HG02840 (cell line): ENCODE results near the gene FHIP2A.
"Not testable (repeated sequence)": the region's sequence is repeated elsewhere in the genome, so short reads cannot be mapped to it uniquely, and the experiment has no call there.

ENCODE experiments used
- ATAC-seq: cut with Tn5 transposase; IDR thresholded peaks from one replicate; pipeline ENCODE4 v1.9.1; 2021; ENCODE audit warnings: mild to moderate bottlenecking, moderate library complexity, moderate number of reproducible peaks; ENCODE audit not compliant: unreplicated experiment, low FRiP score

FHIP2A gene

DNA sequence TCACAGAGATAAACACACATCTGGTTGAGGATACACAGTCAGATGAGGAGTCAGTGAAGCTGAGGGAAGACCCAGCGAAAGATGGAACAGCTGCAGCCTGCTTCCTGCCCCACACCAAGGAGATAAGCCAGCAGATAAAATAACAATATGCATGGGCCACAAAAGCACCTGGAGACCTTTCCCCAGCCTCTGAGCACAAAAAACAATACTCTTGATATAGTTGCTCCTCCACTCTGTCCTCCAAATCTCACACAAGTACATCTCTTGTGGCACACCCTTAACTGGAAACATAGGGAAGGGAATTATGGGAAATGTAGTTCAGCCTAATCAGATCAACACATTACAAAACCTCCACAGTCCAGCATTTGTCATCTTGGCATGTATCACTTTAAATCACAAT lies 9.7 kb upstream of the FHIP2A start:
- no peak for ATAC-seq

DNA sequence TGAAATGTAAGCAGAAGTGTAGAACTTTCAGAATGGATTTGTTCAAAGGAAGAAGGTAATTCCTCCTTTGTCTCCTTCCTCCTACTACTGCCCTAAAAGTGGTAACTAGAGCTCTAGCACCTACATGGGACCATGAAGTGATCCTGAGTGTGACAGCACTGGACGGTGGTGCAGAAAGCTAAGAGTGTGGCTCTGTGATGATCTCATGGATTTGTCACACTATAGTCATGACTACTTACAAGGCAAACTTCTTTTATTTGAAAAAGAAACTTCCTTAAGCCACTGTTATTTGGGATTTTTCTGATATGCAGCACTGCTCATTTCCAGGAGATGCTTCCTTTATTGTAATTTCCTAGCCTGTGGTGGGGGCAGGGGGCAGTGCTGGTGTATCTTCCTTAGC lies 5.8 kb upstream of the FHIP2A start:
- ATAC-seq: no peak

DNA sequence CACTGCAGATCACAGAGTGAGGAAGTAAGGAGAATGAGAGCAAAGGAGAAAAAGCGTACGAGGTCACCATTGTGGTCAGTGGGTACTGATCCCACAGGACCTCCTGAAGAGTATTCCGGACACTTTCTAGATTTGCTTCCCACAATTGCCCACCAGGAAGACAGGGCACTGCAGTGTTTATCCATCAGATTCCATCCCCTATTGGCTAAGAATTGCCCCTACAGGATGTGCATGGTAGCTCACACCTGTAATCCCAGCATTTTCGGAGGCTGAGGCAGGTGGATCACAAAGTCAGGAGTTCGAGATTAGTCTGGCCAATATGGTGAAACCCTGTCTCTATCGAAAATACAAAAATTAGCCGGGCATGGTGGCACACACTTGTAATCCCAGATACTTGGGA lies 5.3 kb upstream of the FHIP2A start:
- ATAC-seq: no peak

DNA sequence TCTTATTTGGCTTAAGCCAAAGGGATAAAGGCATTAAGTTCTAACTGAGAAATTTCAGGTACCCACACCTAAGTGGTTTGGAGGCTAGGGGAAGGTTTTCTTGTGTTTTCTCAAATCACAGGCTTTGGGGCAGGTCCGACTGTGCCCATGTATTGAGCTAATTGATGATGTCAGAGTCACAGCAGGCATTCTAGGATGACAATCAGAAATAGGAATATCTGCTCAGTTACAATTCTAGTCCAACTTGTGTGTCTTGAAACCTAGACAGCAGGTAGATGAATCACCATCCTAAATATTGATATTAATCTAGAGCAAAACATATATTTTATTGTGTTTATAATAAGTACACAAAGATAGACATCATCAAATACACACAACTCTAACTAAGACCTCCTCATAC lies 2.3 kb upstream of the FHIP2A start:
- ATAC-seq: no peak

DNA sequence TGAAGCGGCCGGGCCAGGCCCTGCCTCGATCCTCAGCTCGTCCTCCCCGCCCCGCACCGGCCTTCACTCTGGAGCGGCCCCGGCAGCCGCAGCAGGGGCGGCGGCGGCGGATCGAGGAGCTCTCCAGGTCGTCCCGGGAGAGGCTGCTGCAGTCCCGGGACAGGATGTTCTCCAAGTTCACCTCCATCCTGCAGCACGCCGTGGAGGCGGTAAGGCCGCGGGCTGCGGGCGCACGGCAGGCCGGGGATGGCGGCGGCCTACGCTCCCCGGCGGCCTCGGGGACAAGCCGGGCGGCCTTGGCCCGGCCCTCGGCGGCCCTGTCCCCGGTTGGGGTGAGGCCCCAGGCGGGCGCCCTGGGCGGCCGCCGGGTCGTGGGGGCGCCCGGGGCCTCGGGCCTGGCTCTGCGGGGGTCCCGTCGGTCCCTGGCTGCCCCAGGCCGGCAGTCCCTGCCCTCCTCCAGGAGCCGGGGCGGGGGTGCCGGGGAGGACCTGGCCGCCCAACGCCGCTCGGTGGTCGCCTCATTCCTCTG lies 399 bp downstream of the FHIP2A start:
- ATAC-seq: peak; percentile 36

DNA sequence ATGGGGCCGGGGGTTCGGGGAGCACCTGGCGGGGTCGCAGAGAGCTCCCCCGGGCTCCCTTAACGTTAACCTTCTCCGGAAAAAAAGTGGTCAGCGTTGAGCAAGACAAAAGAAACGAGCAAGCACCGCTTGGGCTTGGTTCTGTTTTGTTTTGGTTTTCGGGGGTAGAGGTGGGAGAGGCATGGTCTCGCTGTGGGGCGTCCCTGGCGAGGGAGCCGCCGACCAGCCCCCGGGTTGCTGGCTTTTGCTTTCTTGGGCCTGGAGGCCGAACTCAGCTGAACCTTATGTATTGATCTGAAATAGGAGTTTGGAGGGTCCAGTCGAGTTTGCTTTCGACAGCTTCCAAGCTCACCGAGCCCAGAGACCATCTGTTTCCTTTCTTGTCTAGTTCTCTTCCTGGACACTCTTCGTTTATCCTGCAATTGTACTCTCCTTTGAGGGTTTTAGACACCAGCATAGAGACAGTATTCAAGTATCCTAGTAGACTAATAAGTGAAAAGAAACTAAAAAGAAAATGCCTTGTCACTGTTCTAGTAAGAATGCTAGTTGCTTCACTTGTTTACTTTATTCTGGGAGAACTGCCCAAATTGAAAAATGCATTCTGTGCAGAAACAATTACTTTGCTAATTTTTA lies 980 bp downstream of the FHIP2A start:
- ATAC-seq: peak; percentile 20

DNA sequence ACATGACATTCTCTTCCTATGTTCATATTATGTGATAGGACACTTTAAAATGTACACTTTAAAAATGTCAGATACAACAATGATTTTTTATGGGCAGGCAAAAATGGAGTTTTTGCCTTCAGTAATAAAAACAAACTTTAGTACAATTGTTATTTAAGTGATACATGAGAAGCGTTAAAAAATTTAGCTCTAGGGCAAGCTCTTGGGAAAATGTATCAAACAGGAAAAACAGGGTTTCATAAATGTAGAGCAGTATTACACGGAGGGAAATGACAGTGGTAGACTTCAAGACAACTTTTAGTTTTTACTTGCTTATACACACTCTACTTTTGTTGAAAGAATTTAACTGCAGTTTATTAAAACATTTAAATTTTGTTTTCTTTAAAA lies 1.5 kb downstream of the FHIP2A start:
- ATAC-seq: no peak

DNA sequence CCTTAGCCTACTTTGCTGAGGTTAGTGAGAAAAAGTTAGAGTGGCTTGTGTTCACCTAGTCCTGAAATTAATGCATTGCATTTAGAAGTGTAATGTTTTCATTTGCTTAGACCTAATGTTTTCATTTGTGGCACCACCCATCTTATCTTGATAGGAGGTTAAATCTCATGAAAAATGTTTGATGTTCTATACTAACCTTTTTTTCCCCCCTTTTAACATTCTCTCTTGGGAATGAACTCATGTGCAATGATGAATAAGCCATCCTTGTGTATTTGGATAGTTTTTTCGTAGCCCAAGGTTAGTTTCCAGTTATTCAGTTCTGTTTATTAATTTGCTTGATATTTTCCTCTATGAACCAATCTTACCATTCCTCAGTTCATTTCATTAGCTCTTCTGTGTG lies 2.8 kb downstream of the FHIP2A start:
- ATAC-seq: no peak

DNA sequence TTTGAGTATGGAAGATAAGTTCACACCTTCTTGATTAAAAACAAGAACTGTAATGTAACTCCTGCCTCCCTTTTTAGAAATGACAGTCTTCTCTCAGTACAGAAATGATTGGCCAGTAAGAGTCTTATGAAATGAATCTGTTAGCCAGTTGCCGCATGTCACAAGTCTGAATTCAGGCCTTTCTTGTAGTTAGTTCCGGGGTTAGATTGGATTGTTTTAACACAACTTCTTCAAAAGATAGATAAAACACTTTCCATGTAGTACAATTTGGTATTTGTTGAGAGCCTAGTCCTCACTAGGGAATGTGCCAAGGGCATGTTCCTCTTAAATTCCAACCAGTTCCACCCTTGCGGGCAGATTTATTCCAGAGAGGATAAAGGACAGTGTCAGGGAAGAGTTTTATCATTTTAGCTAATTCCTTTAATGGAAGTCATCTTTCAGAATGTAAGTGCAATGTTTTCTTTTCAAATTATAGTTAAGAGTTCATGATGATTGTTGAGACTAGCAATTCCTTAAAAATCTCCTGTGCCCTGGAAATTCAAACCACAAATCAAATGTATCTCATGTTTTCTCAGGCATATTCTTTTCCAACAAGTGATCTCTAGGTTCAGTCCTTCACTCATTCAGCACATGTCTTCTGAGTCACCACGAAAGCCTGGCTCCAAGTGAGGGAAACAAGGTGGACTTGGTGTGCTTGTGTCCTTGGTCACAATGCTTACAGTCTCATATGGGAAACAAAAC lies 4.1 kb downstream of the FHIP2A start:
- peak; percentile 44 for ATAC-seq

DNA sequence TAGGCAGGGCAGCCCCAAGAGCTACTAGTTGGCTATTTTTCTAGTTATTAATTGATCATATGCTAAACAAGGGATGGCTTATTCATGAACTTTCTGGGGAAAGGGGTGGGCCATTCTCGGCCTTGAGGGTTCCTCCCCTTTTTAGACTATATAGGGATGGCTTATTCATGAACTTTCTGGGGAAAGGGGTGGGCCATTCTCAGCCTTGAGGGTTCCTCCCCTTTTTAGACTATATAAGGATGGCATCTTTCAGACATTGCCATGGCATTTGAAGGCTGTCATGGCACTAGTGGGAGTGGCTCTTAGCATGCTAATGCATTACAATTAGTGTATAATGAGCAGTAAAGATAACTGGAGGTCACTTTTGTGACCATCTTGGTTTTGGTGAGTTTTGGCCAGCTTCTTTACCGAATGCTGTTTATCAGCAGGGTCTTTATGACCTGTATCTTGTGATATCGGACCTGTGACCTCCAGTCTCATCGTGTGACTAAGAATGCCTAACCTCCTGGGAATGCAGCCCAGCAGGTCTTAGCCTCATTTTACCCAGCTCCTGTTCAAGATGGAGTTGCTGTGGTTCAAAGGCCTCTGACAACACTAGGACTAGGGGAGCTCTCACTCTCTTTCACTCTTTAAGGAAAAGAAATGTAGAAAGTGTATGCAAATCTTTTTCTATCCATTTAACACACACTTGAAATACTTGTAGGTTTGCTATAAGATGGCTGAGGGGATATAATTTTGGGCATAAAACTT lies 7.8 kb downstream of the FHIP2A start:
- no peak for ATAC-seq

DNA sequence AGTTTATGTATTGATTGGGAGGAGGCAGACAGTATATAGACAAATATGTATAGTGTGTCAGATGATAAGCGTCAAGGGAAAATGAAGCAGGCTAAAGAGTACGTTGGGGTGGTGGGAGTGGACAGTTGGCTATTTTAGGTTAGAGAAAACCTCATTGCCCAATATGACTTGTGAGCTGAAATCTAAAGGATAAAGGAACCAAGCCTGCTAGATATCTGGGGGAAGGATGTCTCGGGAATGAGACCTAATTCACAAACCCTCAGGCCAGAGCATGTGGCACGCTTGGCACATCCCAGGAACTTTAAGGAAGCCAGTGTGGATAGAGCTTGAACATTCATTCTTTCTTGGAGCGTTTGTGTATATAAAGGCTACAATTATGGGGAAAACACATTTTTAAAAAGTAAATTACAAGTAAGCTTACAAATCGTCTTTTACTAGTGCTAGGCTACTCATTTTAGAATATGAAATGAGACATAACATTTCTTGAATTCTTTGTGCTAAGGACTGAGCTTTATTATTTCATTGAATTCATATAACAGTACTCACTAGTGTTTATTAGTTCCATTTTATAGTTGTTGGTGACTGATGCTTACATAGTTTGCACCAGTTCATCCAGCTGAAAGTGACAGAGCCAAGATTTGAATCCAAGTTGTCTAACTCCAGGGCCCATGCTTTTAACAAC lies 9.7 kb downstream of the FHIP2A start:
- ATAC-seq: no peak

DNA sequence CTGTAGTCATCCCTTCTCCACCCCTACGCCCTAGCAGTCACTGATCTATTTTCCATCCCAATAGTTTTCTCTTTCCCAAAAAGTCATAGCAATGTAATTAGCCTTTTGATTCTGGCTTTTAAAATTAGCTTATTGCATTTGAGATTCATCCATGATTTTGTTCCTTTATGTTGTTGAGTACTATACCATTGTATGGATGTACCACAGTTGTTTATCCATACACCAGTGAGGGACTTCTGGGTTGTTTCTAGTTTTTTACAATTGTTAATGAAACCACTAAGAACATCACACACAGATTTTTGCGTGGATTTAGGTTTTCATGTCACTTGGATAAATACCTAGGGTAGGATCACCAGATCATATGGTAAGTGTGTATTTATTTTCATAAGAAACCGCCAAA lies 16.1 kb downstream of the FHIP2A start:
- ATAC-seq: no peak

DNA sequence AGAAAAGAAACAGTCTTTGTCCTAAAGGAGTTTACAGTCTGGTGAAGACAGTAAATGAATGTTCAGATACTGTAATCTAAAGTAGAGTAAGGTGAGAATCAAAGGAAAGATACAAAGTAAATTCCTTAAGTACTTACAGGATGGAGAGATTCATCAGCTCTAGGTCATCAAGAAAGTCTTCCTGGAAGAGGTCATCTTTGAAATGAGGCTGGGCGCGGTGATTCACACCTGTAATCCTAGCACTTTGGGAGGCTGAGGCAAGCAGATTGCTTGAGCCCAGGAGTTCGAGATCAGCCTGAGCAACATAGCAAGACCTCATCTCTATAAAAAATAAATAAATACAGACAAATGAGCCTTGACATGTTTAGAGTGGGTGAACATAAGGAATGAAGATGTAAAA lies 18.3 kb downstream of the FHIP2A start:
- no peak for ATAC-seq

DNA sequence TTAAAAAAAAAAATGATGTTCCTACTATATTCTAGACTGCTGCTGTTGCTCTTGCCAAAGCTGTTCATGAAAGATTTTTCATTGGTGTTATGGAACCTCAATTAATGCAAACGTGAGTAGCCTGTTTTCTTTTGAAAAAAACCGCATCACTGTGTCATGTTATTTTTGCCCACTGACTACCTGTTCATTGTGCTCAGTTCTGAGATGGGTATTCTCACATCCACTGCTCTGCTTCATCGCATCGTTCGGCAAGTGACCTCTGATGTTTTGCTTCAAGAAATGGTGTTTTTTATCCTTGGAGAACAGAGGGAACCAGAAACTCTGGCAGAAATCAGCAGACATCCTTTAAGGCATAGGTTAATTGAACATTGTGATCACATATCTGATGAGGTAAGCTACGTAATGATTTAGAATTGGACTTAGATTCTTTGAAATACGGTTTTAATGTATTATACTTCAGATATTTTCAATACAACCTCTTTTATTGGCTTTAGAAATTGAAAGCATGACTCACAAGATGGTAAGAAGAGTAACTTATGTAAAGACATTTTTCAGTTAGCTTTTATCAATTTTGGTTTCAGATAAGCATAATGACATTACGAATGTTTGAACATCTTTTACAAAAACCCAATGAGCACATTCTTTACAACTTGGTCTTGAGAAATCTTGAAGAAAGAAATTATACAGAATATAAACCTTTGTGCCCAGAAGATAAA lies 24.6 kb downstream of the FHIP2A start:
- no peak for ATAC-seq

DNA sequence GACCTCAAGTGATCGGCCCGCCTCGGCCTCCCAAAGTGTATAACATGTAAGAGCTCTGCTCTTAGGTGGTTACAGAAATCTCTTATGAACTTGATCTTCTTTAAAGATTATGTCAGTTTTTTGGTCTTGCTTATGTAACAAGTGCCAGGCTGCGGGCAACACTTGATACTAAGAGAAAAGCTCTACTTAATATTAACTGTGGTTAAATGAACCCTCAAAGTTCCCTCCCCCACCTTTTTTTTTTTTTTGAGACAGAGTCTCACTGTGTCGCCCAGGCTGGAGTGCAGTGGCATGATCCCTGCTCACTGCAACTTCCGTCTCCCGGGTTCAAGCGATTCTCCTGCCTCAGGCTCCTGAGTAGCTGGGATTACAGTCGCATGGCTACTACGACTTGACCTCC lies 25.9 kb downstream of the FHIP2A start:
- ATAC-seq: not testable (repeated sequence)

DNA sequence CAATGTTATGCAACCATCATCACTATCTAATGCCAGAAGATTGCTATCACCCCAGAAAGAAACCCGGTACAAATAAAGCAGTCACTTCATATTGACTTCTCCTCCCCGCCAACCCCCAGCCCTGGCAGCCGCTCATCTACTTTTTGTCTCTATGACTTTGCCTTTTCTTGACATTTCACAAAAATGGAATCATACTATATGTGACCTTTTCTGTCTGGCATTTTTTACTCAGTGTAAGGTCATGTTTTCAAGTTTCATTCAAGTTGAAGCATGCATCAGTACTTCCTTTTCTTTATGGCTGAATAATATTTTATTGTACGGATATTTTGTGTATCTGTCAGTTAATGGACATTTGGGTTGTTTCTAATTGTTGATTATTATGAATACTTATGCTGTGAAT lies 28.1 kb downstream of the FHIP2A start:
- ATAC-seq: no peak

DNA sequence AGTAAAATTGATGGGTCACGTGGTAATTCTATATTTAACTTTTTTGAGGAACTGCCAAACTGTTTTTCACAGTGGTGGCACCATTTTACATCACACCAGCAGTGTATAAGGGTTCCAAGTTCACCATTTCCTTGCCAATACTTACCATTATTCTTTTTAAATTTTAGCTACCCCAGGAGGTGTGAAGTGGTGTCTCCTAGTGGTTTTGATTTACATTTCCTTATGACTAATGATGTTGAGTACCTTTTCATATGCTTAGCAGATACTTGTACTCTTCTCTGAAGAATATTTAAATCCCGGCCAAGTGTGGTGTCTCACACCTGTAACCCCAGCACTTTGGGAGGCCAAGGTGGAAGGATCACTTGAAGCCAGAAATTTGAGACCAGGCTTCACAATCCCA lies 28.5 kb downstream of the FHIP2A start:
- no peak for ATAC-seq

DNA sequence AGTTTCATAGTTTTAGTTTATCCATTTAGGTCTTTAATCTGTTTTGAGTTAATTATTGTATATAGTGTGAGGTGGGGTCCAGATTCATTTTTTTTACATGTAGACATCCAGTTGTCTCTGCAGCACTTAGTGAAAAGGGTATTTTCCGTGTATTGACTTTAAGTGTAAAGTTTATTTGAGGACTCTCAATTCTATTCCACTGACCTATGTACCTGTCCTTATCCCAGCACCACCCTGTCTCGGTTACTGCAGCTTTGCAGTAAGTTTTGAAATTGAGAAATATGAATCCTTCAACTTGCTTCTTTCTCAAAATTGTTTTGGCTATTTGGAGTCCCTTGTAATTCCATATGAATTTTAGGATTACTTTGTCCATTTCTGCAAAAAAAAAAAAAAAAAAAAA lies 29.8 kb downstream of the FHIP2A start:
- ATAC-seq: no peak

DNA sequence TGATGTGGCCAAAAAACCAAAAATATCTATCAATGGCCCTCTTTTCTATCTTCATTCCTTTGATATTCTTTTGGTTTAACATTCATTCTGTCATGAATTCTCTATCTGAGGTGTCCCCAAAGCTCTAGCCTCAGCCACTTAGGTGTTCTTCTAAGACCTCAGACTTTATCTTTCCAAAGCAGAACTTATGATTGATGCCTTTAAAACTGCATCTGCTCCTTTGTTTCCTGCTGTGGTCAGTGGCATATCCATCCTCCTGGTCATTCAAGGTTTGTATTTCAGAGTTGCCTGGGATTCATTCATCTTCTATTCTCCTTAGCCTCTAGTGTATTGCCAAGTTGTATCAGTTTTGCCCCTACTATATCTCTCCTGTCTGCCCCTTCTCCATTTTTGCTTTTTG lies 30.6 kb downstream of the FHIP2A start:
- no peak for ATAC-seq

DNA sequence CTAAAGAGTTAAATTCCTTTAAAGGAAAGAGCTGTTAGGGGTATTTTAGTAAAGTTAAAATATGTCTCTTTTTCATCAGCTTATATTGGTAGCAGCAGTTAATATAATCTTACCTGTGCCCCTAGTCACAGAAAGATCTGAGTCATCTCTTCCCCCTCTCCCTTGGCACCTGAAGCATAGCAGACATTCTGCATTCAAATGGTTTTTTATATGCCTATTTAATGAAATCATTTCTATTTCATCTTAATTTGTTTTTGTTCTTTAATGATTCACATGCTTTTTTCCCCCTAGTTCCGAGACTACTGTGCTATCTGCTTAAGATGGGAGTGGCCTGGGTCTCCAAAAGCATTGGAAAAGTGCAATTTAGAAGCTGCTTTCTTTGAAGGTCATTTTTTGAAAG lies 33.3 kb downstream of the FHIP2A start:
- no peak for ATAC-seq
